Peyer's patch (tissue), 4 donors: ENCODE data around the gene KCNG4.

Source experiments
- CTCF ChIP-seq, 6 experiments: fragments of 450-650 bp in 4 of 6; fragments of 200-600 bp in 2 of 6; sonication (generic) in 1 of 6; IDR thresholded peaks; one replicate each; pipeline ENCODE4 v1.5.1; 2017 to 2019; ENCODE audit warnings: antibody characterized with exemption in 6 of 6, mild to moderate bottlenecking in 3 of 6, moderate library complexity in 1 of 6
- POLR2A ChIP-seq, 2 donors: fragments of 450-650 bp; IDR thresholded peaks; one replicate each; pipeline ENCODE4 v1.5.1; 2017; ENCODE audit warnings: antibody characterized with exemption in 2 of 2, mild to moderate bottlenecking in 2 of 2, moderate library complexity in 2 of 2

- TF ChIP-seq POLR2A (IDR thresholded peaks at IDR 0.05) (no peak), CTCF (IDR thresholded peaks at IDR 0.05) (no peak)
Measured at GRCh38 chr16:84244728-84245127, 4.9 kb upstream of the KCNG4 start.
